Tibial artery (tissue), 4 donors: ENCODE measurements around the gene CRYBG1.

Experiments used
- DNase-seq, 2 donors: peaks; one replicate each; pipeline ENCODE4 v3.0.0-alpha.2; 2019
- H3K27ac ChIP-seq, 2 donors: fragments of 200-600 bp; sonication (generic) in 1 of 2; 1 replicate in 1 of 2; 2 replicates in 1 of 2; pipeline ENCODE4 v1.5.1; 2018 to 2019; ENCODE audit warnings: mild to moderate bottlenecking in 1 of 2
- H3K27me3 ChIP-seq, 2 donors: fragments of 200-600 bp; sonication (generic) in 1 of 2; one replicate each; pipeline versions ENCODE4 v1.5.1 to v1.6.0; 2016 to 2019
- H3K36me3 ChIP-seq, 3 donors: fragments of 200-600 bp; sonication (generic) in 2 of 3; one replicate each; pipeline ENCODE4 v1.5.1; 2016 to 2019; ENCODE audit warnings: mild to moderate bottlenecking in 2 of 3
- H3K4me1 ChIP-seq, 4 donors: fragments of 200-600 bp; sonication (generic) in 2 of 4; 1 replicate in 3 of 4; 2 replicates in 1 of 4; pipeline ENCODE4 v1.5.1; 2016 to 2019
- H3K4me3 ChIP-seq, 2 donors: fragments of 200-600 bp; sonication (generic) in 1 of 2; 1 replicate in 1 of 2; 2 replicates in 1 of 2; pipeline ENCODE4 v1.5.1; 2018 to 2019; ENCODE audit warnings: mild to moderate bottlenecking in 2 of 2
- H3K9me3 ChIP-seq, 3 donors: fragments of 200-600 bp; sonication (generic) in 1 of 3; one replicate each; pipeline ENCODE4 v1.5.1; 2016 to 2019
- intact Hi-C: fragments of 100-400 bp; cut with DNase I; formaldehyde crosslinking; loops from one replicate; pipeline ENCODE4 v1.15.0; 2023; ENCODE audit warnings: low total_unique reads
- TF ChIP-seq, protein P1 (sequence below), 2 experiments: fragments of 200-600 bp in 1 of 2; fragments of 450-650 bp in 1 of 2; IDR thresholded peaks; one replicate each; pipeline ENCODE4 v1.5.1; 2017 to 2019; ENCODE audit warnings: antibody characterized with exemption in 2 of 2, mild to moderate bottlenecking in 1 of 2, moderate library complexity in 1 of 2

CRYBG1 gene

GRCh38 chr6:106528521-106528920 is 168.0 kb downstream of the CRYBG1 start:
- TF ChIP-seq, protein P1, sequence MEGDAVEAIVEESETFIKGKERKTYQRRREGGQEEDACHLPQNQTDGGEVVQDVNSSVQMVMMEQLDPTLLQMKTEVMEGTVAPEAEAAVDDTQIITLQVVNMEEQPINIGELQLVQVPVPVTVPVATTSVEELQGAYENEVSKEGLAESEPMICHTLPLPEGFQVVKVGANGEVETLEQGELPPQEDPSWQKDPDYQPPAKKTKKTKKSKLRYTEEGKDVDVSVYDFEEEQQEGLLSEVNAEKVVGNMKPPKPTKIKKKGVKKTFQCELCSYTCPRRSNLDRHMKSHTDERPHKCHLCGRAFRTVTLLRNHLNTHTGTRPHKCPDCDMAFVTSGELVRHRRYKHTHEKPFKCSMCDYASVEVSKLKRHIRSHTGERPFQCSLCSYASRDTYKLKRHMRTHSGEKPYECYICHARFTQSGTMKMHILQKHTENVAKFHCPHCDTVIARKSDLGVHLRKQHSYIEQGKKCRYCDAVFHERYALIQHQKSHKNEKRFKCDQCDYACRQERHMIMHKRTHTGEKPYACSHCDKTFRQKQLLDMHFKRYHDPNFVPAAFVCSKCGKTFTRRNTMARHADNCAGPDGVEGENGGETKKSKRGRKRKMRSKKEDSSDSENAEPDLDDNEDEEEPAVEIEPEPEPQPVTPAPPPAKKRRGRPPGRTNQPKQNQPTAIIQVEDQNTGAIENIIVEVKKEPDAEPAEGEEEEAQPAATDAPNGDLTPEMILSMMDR (IDR thresholded peaks at IDR 0.05): no peak
- Histone ChIP-seq H3K4me3 (no peak overlapping the region), H3K27ac (no peak overlapping the region), H3K36me3 (no peaks in the 10 kb centered on the region), H3K4me1 (no peaks in the 10 kb centered on the region), H3K9me3 (no peaks in the 10 kb centered on the region), H3K27me3 (no peaks in the 10 kb centered on the region)
- intact Hi-C loops: no loop called here
- DNase-seq: no peak

DNA sequence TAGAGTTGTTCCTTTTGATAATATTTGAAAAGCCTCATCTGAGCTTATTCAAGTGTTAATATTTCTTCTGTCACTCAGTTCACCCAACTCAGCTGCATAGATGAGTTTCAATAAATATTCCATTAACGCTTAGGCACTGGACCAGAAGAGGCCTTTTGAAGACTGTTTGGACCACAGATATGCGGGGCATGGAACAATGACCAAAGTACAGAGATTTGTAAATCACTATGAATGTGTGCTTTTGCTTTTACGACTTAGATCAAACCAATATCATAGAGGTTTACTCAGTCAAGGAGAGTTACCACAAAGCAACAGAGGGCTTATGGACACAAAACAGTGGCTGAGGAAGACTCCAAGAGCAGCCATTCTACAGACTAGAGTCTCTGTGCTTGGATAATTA is 168.9 kb downstream of the CRYBG1 start:
- no peaks in the 10 kb centered on the region for H3K4me1 ChIP-seq
- no peak overlapping the region for H3K27ac ChIP-seq
- H3K36me3 ChIP-seq: no peaks in the 10 kb centered on the region
- no peak for DNase-seq
- intact Hi-C loops: no loop called here
- no peak overlapping the region for H3K4me3 ChIP-seq
- H3K27me3 ChIP-seq: no peaks in the 10 kb centered on the region
- TF ChIP-seq, protein P1 (IDR thresholded peaks at IDR 0.05): no peak
- H3K9me3 ChIP-seq: no peaks in the 10 kb centered on the region

DNA sequence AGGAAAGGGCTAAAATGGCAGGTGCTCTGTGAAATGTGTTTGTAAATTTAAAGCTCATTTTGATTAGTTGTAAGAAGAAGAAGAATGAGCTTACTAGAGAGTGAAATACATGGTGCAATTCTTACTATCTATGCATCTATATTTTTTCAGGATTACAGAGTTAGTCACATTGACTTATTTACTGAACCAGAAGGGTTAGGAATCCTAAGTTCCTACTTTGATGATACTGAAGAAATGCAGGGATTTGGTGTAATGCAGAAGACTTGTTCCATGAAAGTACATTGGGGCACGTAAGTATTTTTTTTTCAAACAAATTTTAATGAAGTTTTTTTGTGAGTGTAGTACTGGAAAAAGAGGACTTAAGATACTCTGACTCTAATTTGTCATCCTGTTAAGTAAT is 169.5 kb downstream of the CRYBG1 start:
- intact Hi-C loops: no loop called here
- TF ChIP-seq, protein P1 (IDR thresholded peaks at IDR 0.05): no peak
- Histone ChIP-seq H3K4me1 (no peaks in the 10 kb centered on the region), H3K27ac (no peak overlapping the region), H3K4me3 (no peak overlapping the region), H3K9me3 (no peaks in the 10 kb centered on the region), H3K27me3 (no peaks in the 10 kb centered on the region), H3K36me3 (no peaks in the 10 kb centered on the region)
- no peak for DNase-seq

GRCh38 chr6:106530502-106530901 is 170.0 kb downstream of the CRYBG1 start:
- no peak for DNase-seq
- intact Hi-C loops: no loop called here
- no peak overlapping the region for H3K4me3 ChIP-seq
- TF ChIP-seq, protein P1 (IDR thresholded peaks at IDR 0.05): no peak
- H3K36me3 ChIP-seq: no peaks in the 10 kb centered on the region
- no peaks in the 10 kb centered on the region for H3K4me1 ChIP-seq
- no peak overlapping the region for H3K27ac ChIP-seq
- no peaks in the 10 kb centered on the region for H3K9me3 ChIP-seq
- no peaks in the 10 kb centered on the region for H3K27me3 ChIP-seq

DNA sequence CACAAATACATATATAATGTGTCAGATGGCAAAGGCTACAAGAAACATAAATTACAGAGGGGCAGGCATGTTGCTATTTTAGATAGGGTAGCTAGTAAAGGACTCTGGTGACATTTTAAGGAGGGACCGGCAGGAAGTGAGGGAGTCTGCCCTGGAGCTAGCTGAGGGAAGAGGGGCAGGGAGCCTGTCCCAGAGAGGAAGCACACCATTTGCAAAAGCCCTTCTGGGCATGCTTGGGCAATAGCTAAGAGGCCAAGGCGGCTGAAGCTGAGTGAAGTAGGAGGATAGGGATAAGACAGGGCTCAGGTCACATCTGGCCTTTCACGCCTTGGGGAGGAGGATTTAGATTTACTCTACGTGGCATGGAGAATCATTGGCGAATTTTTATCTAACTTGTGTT is 172.5 kb downstream of the CRYBG1 start:
- intact Hi-C loops: no loop called here
- TF ChIP-seq, protein P1 (IDR thresholded peaks at IDR 0.05): no peak

DNA sequence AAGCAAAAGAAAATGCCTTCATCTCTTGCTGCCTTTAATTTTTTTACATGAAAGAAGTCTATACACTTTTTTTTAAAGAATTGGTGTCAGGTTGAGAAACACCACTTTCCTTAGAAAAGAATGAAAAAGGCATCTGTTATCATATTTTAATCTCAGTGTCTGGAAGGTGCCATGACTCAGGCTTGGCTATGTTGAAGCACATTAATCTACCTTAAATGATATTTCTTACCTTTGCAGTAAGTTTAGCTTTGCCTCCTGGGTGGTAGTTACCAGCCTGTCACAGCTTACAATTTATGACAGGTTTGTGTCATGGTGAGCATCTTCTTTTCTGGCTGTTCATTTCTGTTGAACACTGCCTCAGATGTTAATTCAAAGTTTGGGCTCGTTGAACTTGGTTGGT is 173.5 kb downstream of the CRYBG1 start:
- Histone ChIP-seq H3K4me1 (no peaks in the 10 kb centered on the region), H3K9me3 (no peaks in the 10 kb centered on the region), H3K36me3 (no peaks in the 10 kb centered on the region), H3K27ac (no peak overlapping the region), H3K27me3 (no peaks in the 10 kb centered on the region), H3K4me3 (no peak overlapping the region)
- intact Hi-C loops: no loop called here
- DNase-seq: no peak
- TF ChIP-seq, protein P1 (IDR thresholded peaks at IDR 0.05): no peak

More for the DNA sequence above, 172.5 kb downstream of the CRYBG1 start:
- H3K27ac ChIP-seq: no peak overlapping the region
- H3K9me3 ChIP-seq: no peaks in the 10 kb centered on the region
- H3K4me1 ChIP-seq: no peaks in the 10 kb centered on the region
- no peak for DNase-seq
- H3K27me3 ChIP-seq: no peaks in the 10 kb centered on the region
- no peaks in the 10 kb centered on the region for H3K36me3 ChIP-seq
- H3K4me3 ChIP-seq: no peak overlapping the region
